Stimulated activated effector memory CD8-positive, alpha-beta T cell treated with anti-CD3 and anti-CD28 coated beads, Interleukin-12 subunit alpha, Interleukin-12 subunit beta, amount 100 ng/mL, for 72 hours (primary cell): ENCODE results near the gene SPATA1.
"Not testable (repeated sequence)": the region's sequence is repeated elsewhere in the genome, so short reads cannot be mapped to it uniquely, and the experiment has no call there.

Experiments used
- ATAC-seq: fragments of 150-1000 bp; cut with Tn5 transposase; 2 replicates; pipeline ENCODE4 v1.10.0; 2021
- DNase-seq, 2 donors: peaks; one replicate each; pipeline ENCODE4 v3.0.0; 2021 to 2022; ENCODE audit warnings: low spot score in 2 of 2
- H3K27ac Mint-ChIP-seq: one replicate; pipeline ENCODE4 v1.8.0; 2022; ENCODE audit warnings: mild to moderate bottlenecking, mixed read lengths
- H3K36me3 Mint-ChIP-seq: one replicate; pipeline ENCODE4 v1.8.0; 2022; ENCODE audit warnings: mild to moderate bottlenecking, mixed read lengths
- H3K4me1 Mint-ChIP-seq: one replicate; pipeline ENCODE4 v1.8.0; 2022; ENCODE audit warnings: mixed read lengths
- H3K4me3 Mint-ChIP-seq: one replicate; pipeline ENCODE4 v1.8.0; 2022; ENCODE audit warnings: mild to moderate bottlenecking, mixed read lengths
- H3K9me3 Mint-ChIP-seq: one replicate; pipeline ENCODE4 v1.8.0; 2022; ENCODE audit warnings: mixed read lengths

Gene SPATA1

DNA sequence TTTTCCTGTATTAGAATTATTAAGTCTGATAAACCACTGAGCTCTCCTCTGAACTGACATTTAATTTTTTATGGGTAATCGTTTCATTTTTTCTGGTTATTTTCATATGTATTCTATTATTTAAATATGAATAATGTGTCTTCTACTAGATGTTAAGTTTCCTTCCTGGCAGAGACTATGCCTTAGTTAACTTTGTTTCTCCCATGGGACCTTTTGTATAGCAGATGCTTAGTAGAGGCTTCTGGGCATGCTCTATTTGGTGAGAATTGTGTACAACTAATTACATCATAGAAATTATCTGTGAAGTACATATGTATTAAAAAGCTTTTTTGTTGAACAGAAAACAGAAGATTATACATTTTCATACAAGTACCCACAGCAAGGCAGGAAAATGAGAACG, 44.6 kb downstream of the SPATA1 start:
- Mint-ChIP-seq H3K4me3 (no peak overlapping the region), H3K27ac (no peak overlapping the region), H3K36me3 (peaks cover 12% of the 10 kb centered on the region), H3K4me1 (no peaks in the 10 kb centered on the region), H3K9me3 (no peaks in the 10 kb centered on the region)
- DNase-seq, result no peak
- ATAC-seq, result no peak

GRCh38 chr1:84569216-84569615, 63.0 kb downstream of the SPATA1 start:
- peaks cover 42% of the 10 kb centered on the region for H3K4me1 Mint-ChIP-seq
- no peak overlapping the region for H3K4me3 Mint-ChIP-seq

DNA sequence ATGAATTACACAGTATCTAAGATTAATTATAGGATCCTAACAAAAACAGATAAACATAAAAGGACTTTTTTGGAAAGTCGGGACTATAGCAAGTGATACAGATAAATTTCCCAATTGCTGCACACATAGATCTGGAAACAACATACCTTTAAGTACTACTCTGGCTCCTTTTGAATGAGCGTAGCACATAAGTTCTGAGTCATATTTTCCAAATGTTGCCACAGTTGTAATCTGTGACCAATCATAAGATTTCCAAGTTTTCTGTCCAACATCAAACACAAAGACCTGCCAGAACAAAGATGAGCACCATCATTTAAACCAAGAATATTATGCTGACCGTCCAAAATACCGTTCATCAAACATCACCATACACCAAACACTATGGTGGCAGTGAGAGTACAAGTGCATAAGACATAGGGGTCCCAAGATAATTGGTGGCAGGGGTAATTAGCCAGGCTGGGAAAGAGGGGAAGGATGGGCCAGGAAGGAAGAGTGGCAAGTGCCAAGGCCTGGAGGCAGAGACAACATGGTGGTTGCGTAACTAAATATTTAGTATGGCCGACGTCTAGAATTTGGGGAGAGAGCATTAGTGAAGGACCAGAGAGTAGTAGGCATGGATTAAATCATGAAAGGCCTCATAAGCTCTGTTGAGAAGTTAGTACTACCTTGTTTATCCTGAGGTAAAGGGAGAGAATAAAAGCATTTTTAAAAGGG, 64.4 kb downstream of the SPATA1 start:
- DNase-seq, result no peak
- no peaks in the 10 kb centered on the region for H3K9me3 Mint-ChIP-seq
- H3K27ac Mint-ChIP-seq, result no peak overlapping the region
- H3K4me1 Mint-ChIP-seq, result peaks cover 51% of the 10 kb centered on the region
- ATAC-seq, result no peak
- peaks cover 57% of the 10 kb centered on the region for H3K36me3 Mint-ChIP-seq
- no peak overlapping the region for H3K4me3 Mint-ChIP-seq

More at GRCh38 chr1:84569216-84569615, 63.0 kb downstream of the SPATA1 start:
- peaks cover 68% of the 10 kb centered on the region for H3K36me3 Mint-ChIP-seq
- no peaks in the 10 kb centered on the region for H3K9me3 Mint-ChIP-seq
- DNase-seq (no peak), ATAC-seq (no peak)
- no peak overlapping the region for H3K27ac Mint-ChIP-seq

GRCh38 chr1:84571150-84571535, 65.0 kb downstream of the SPATA1 start:
- DNase-seq, result no peak
- peak overlapping the region; percentile 99 for H3K27ac Mint-ChIP-seq
- no peak overlapping the region for H3K4me3 Mint-ChIP-seq
- peaks cover 51% of the 10 kb centered on the region for H3K4me1 Mint-ChIP-seq
- H3K9me3 Mint-ChIP-seq, result no peaks in the 10 kb centered on the region
- H3K36me3 Mint-ChIP-seq, result peaks cover 55% of the 10 kb centered on the region
- ATAC-seq, result no peak

- peaks cover 35% of the 10 kb centered on the region for H3K36me3 Mint-ChIP-seq
- H3K4me3 Mint-ChIP-seq, result peak overlapping the region; percentile 92
- DNase-seq (no peak), ATAC-seq (no peak)
- peaks cover 42% of the 10 kb centered on the region for H3K4me1 Mint-ChIP-seq
- no peaks in the 10 kb centered on the region for H3K9me3 Mint-ChIP-seq
- H3K27ac Mint-ChIP-seq, result peak overlapping the region; percentile 99
Measured at GRCh38 chr1:84573481-84573966, 67.3 kb downstream of the SPATA1 start.

- H3K36me3 Mint-ChIP-seq, result peaks cover 32% of the 10 kb centered on the region
- ATAC-seq (peak; percentile 91), DNase-seq (peak; percentile 72 to 88)
- no peaks in the 10 kb centered on the region for H3K9me3 Mint-ChIP-seq
- H3K4me1 Mint-ChIP-seq, result peaks cover 38% of the 10 kb centered on the region
- H3K27ac Mint-ChIP-seq, result peak within 1 kb of the TSS; percentile 99
- H3K4me3 Mint-ChIP-seq, result peak within 1 kb of the TSS; percentile 92
Measured at GRCh38 chr1:84573967-84574842, 68.0 kb downstream of the SPATA1 start, which contains the start of gene CTBS. Gene CTBS, minus strand, starts transcription at chr1:84574440. Its CDS starts 25 bp downstream, at chr1:84574415.

DNA sequence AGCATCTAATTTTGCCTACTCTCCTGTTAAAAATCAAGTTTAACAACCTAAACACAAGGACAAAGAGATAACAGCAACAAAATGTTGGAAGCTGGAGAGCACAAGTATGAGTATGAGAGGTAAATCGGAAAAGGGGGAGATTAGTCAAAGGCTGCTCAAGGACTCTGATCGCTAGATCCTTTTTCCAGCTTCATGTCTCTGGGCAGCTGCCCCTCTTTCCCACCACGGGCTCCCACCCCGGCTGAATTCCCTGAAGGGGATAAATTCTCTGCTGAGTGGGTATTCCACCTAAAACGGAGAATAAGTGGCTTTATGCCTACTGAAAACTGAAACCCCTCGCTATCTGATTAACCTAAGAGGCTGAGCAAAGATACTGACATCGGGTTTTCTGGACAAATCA, 68.8 kb downstream of the SPATA1 start:
- Mint-ChIP-seq H3K9me3 (no peaks in the 10 kb centered on the region), H3K4me1 (peaks cover 38% of the 10 kb centered on the region), H3K27ac (peak overlapping the region; percentile 99), H3K36me3 (peaks cover 27% of the 10 kb centered on the region), H3K4me3 (peak overlapping the region; percentile 92)
- ATAC-seq (no peak), DNase-seq (no peak)

- Mint-ChIP-seq H3K9me3 (no peaks in the 10 kb centered on the region), H3K27ac (no peak overlapping the region), H3K4me3 (no peak overlapping the region), H3K4me1 (no peaks in the 10 kb centered on the region), H3K36me3 (no peaks in the 10 kb centered on the region)
- ATAC-seq (no peak), DNase-seq (no peak)
Measured at GRCh38 chr1:84581648-84582047, 75.5 kb downstream of the SPATA1 start.

- no peaks in the 10 kb centered on the region for H3K4me1 Mint-ChIP-seq
- no peaks in the 10 kb centered on the region for H3K36me3 Mint-ChIP-seq
- no peak overlapping the region for H3K4me3 Mint-ChIP-seq
- H3K9me3 Mint-ChIP-seq, result no peaks in the 10 kb centered on the region
- no peak overlapping the region for H3K27ac Mint-ChIP-seq
- no peak for DNase-seq
- no peak for ATAC-seq
Measured at GRCh38 chr1:84582802-84583587, 76.8 kb downstream of the SPATA1 start.

DNA sequence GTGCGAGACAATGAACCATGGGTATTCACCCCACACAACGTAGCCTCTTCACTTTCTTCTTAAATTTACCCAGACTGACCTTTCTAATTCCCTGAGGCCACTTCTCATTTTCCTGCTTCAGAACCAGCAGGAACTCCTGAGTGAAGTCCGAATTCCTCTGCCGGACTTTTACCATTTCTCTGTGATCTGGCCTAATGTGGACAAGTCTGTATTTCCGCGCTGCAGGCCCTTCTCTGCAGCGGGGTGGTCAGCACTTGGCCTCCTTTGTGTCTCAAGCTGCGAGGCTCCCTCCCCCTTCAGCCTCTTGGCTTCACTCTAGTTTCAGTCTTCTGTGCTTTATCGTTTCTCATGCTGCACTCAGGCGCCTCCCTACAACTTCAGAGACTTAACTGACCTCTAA, 77.5 kb downstream of the SPATA1 start:
- ATAC-seq (no peak), DNase-seq (no peak)
- no peaks in the 10 kb centered on the region for H3K4me1 Mint-ChIP-seq
- H3K9me3 Mint-ChIP-seq, result no peaks in the 10 kb centered on the region
- no peaks in the 10 kb centered on the region for H3K36me3 Mint-ChIP-seq
- H3K27ac Mint-ChIP-seq, result no peak overlapping the region
- H3K4me3 Mint-ChIP-seq, result no peak overlapping the region

GRCh38 chr1:84584126-84584525, 77.9 kb downstream of the SPATA1 start:
- no peak for ATAC-seq
- H3K4me1 Mint-ChIP-seq, result no peaks in the 10 kb centered on the region
- no peak overlapping the region for H3K4me3 Mint-ChIP-seq
- H3K36me3 Mint-ChIP-seq, result no peaks in the 10 kb centered on the region
- no peak for DNase-seq
- no peak overlapping the region for H3K27ac Mint-ChIP-seq
- no peaks in the 10 kb centered on the region for H3K9me3 Mint-ChIP-seq

DNA sequence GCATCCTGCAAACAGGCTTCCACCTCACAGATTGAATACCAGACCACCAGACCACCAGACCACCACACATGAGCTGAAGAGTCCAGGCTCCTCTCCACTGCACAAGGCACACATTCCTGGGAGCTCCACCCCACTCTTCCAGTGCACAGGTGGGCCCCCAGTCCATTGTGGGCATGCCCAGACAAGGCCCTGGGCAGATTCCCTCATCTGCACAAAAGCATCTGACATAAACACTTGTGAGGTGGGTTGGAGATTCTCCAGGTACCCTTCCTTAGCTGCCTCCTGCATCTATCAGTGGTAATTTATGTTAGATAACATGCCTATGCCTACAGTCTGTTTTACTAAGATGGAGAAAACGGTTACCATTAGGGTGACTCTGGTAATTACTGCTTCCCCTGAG, 79.6 kb downstream of the SPATA1 start:
- Mint-ChIP-seq H3K4me3 (no peak overlapping the region), H3K4me1 (no peaks in the 10 kb centered on the region), H3K27ac (no peak overlapping the region), H3K36me3 (no peaks in the 10 kb centered on the region), H3K9me3 (no peaks in the 10 kb centered on the region)
- ATAC-seq (no peak), DNase-seq (no peak)

DNA sequence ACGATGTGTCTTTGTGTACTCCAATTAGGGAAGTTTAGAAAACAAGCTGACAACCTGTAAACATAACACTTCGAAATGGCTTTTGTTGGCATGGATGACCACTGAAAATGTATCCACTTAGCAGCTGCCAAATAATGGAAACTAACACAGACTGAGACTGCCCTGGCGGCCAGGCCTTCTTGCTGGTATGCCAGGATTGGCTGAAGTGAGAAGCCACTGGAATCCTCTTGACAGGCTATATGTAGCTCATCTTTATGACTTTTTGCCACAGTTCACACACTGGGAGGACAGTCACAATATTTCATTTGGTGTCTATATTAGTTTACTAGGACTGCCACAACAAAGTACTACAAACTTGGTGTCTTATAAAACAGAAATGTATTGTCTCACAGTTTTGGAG, 80.9 kb downstream of the SPATA1 start:
- Mint-ChIP-seq H3K36me3 (no peaks in the 10 kb centered on the region), H3K27ac (no peak overlapping the region), H3K9me3 (no peaks in the 10 kb centered on the region), H3K4me3 (no peak overlapping the region), H3K4me1 (no peaks in the 10 kb centered on the region)
- ATAC-seq, result no peak
- DNase-seq, result no peak

DNA sequence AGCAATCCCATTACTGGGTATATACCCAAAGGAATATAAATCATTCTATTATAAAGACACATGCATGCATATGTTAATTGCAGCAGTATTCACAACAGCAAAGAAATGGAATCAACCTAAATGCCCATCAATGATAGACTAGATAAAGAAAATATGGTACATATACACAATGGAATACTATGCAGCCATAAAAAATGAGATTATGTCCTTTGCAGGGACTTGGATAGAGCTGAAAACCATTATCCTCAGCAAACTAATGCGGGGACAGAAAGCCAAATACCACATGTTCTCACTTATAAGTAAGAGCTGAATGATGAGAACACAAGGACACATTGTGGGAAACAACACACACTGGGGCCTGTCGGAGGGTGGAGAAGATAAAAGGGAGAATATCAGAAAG, 88.8 kb downstream of the SPATA1 start:
- H3K4me1 Mint-ChIP-seq, result peaks cover 16% of the 10 kb centered on the region
- H3K9me3 Mint-ChIP-seq, ATAC-seq, H3K4me3 Mint-ChIP-seq, H3K36me3 Mint-ChIP-seq, H3K27ac Mint-ChIP-seq: not testable (repeated sequence)
- DNase-seq, result peak in 1 of 2 donors; percentile 7

- ATAC-seq (no peak), DNase-seq (peak in 1 of 2 donors; percentile 10)
- H3K36me3 Mint-ChIP-seq, result no peaks in the 10 kb centered on the region
- H3K4me1 Mint-ChIP-seq, result peaks cover 21% of the 10 kb centered on the region
- H3K27ac Mint-ChIP-seq, result no peak overlapping the region
- H3K9me3 Mint-ChIP-seq, result no peaks in the 10 kb centered on the region
- H3K4me3 Mint-ChIP-seq, result no peak overlapping the region
Measured at GRCh38 chr1:84597011-84597410, 90.8 kb downstream of the SPATA1 start.
